KMS-11 (cell line): ENCODE data around the gene UBASH3B.

ENCODE experiments used
- H2AFZ ChIP-seq: fragments of 200-600 bp; sonication (generic); 2 replicates; pipeline ENCODE4 v1.6.1; 2016; ENCODE audit warnings: antibody characterized with exemption, mixed run types, low read depth
- H3K27ac ChIP-seq: fragments of 200-600 bp; sonication (generic); 2 replicates; pipeline ENCODE4 v1.6.1; 2016; ENCODE audit warnings: mild to moderate bottlenecking, mixed run types
- H3K27me3 ChIP-seq: fragments of 200-600 bp; sonication (generic); 2 replicates; pipeline ENCODE4 v1.6.1; 2017; ENCODE audit warnings: mild to moderate bottlenecking, low read depth, mixed run types, moderate library complexity; ENCODE audit not compliant: insufficient read depth
- H3K36me3 ChIP-seq: fragments of 200-600 bp; sonication (generic); 2 replicates; pipeline ENCODE4 v1.6.1; 2017; ENCODE audit warnings: mild to moderate bottlenecking, mixed run types; ENCODE audit not compliant: insufficient read depth
- H3K4me1 ChIP-seq: fragments of 200-600 bp; sonication (generic); 2 replicates; pipeline ENCODE4 v1.6.1; 2016; ENCODE audit warnings: mild to moderate bottlenecking, low read depth, mixed run types; ENCODE audit not compliant: poor library complexity, severe bottlenecking
- H3K4me2 ChIP-seq: fragments of 200-600 bp; sonication (generic); 2 replicates; pipeline ENCODE4 v1.7.0; 2016; ENCODE audit warnings: mild to moderate bottlenecking, mixed run types
- H3K4me3 ChIP-seq: fragments of 200-600 bp; sonication (generic); IDR thresholded peaks from 2 replicates; pipeline ENCODE4 v1.6.1; 2017; ENCODE audit warnings: low read depth, low read length, mixed read lengths; ENCODE audit not compliant: insufficient read depth
- H3K79me2 ChIP-seq: fragments of 200-600 bp; sonication (generic); 2 replicates; pipeline ENCODE4 v1.6.1; 2016; ENCODE audit warnings: low read depth, mixed run types; ENCODE audit not compliant: insufficient read depth
- H3K9ac ChIP-seq: fragments of 200-600 bp; sonication (generic); 2 replicates; pipeline ENCODE4 v1.6.1; 2016; ENCODE audit warnings: mild to moderate bottlenecking, mixed run types
- H4K20me1 ChIP-seq: fragments of 200-600 bp; sonication (generic); 2 replicates; pipeline ENCODE4 v1.6.1; 2016; ENCODE audit warnings: mild to moderate bottlenecking, mixed run types; ENCODE audit not compliant: insufficient read depth
- TF ChIP-seq, protein P1 (sequence below): fragments of 200-600 bp; sonication (generic); conservative IDR thresholded peaks from 2 replicates; pipeline ENCODE4 v1.6.1; 2017; ENCODE audit warnings: low read depth, mild to moderate bottlenecking, antibody characterized with exemption, low read length, moderate library complexity, mixed read lengths

UBASH3B gene

DNA sequence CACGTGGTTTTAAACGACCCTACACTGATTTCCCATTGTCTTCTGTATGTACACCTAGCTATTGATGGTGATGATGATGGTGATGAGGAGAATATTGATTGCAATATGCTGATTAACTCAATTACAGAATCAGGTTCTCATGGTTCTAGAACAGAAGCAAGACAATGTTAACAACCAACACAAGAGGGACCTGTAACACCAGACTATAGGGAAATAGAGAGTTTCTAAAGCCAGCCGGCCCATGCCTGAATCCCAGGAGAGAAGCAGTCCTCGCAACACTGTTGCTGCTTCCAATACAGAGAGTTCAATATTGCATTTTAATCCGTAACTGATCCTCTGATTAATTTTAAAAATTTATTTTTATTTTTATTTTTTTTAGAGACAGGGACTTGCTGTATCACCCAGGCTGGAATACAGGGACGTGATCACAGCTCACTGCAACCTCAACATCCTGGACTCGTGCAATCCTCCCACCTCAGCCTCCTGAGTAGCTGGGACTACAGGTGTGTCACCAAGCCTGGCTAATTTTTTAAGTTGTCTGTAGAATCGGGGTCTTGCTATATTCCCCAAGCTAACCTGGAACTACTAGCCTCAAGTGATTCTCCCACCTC lies 22.2 kb upstream of the UBASH3B start:
- TF ChIP-seq, protein P1, sequence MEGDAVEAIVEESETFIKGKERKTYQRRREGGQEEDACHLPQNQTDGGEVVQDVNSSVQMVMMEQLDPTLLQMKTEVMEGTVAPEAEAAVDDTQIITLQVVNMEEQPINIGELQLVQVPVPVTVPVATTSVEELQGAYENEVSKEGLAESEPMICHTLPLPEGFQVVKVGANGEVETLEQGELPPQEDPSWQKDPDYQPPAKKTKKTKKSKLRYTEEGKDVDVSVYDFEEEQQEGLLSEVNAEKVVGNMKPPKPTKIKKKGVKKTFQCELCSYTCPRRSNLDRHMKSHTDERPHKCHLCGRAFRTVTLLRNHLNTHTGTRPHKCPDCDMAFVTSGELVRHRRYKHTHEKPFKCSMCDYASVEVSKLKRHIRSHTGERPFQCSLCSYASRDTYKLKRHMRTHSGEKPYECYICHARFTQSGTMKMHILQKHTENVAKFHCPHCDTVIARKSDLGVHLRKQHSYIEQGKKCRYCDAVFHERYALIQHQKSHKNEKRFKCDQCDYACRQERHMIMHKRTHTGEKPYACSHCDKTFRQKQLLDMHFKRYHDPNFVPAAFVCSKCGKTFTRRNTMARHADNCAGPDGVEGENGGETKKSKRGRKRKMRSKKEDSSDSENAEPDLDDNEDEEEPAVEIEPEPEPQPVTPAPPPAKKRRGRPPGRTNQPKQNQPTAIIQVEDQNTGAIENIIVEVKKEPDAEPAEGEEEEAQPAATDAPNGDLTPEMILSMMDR, result 0 out of 2 replicates have a peak, but pooled peaks have one; percentile 21
- Histone ChIP-seq H3K27me3 (no peaks in the 10 kb centered on the region), H4K20me1 (no peaks in the 10 kb centered on the region), H3K4me2 (no peak overlapping the region), H3K36me3 (no peaks in the 10 kb centered on the region), H3K4me3 (no peak overlapping the region), H3K27ac (no peak overlapping the region), H3K79me2 (no peaks in the 10 kb centered on the region), H2AFZ (no peak overlapping the region), H3K4me1 (no peaks in the 10 kb centered on the region), H3K9ac (no peak overlapping the region)

DNA sequence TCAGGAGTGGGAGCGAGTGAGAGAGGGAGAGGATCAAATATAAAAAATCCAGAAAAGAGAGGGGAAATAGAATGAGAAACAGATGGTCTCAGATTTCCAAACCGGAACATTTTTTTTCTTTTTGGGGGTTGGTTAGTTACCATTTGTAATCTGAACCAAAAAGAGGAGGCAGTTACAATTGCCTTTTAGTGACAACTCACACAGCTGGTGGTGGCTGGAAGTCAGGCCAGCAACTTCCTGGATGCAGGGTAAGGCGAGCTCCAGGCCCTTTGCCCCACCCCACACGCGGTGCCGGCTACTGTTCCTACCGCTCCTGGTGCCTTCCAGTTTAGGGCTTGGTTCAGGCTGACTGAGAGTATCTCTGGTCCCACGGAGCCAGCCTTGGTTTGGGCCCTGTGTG lies 21.0 kb upstream of the UBASH3B start:
- H3K4me2 ChIP-seq, result no peak overlapping the region
- H3K27ac ChIP-seq, result no peak overlapping the region

DNA sequence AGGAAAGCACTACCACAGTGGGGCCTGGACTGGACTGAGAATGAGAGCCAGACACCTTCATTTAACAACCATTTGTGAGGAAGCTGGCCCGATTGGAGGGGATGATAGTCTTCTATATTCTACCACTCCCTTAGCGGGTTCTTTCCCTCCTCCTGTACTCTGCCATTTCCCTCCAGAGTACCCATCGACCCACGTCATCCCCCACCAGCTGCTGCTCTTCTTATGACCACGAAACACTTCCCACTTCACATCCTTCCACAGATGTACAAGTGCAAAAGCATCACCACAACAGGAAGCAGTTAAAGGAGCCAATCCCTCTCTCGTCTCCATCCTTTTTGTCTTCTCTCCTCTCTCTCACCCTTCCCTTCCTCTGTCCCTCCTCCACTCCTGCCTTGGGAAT lies 18.0 kb upstream of the UBASH3B start:
- no peak overlapping the region for H3K4me2 ChIP-seq
- H3K4me1 ChIP-seq, result no peaks in the 10 kb centered on the region
- H3K4me3 ChIP-seq, result no peak overlapping the region
- no peaks in the 10 kb centered on the region for H4K20me1 ChIP-seq
- H2AFZ ChIP-seq, result no peak overlapping the region
- no peaks in the 10 kb centered on the region for H3K36me3 ChIP-seq
- H3K79me2 ChIP-seq, result no peaks in the 10 kb centered on the region
- H3K27ac ChIP-seq, result no peak overlapping the region
- TF ChIP-seq, protein P1, result no peak
- no peaks in the 10 kb centered on the region for H3K27me3 ChIP-seq
- H3K9ac ChIP-seq, result no peak overlapping the region

More for the DNA sequence above, 21.0 kb upstream of the UBASH3B start:
- Histone ChIP-seq H3K9ac (no peak overlapping the region), H3K4me1 (no peaks in the 10 kb centered on the region), H2AFZ (no peak overlapping the region), H4K20me1 (no peaks in the 10 kb centered on the region), H3K79me2 (no peaks in the 10 kb centered on the region), H3K4me3 (no peak overlapping the region), H3K36me3 (no peaks in the 10 kb centered on the region), H3K27me3 (no peaks in the 10 kb centered on the region)
- TF ChIP-seq, protein P1, result no peak

DNA sequence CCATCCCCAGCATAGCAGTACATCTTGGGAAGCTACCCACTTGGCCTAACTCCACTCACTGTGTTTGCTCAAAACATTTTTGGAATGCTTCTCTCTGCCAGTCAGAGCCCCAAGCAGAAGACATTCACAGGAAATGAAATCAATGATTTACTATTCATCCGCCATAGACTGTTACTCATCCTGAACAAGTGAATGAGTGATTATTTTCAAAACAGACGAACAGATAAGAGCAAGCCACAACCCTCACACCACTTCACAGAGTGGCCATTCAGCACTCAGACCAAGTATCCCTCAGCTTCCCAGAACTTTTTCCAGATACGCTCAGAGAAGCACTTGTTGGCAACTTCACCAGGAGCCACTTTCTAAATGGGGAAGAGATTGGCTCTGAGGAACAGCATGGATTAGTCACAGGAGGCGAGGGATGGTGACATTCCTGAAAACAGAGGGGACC lies 13.0 kb upstream of the UBASH3B start:
- Histone ChIP-seq H3K4me3 (no peak overlapping the region), H3K36me3 (no peaks in the 10 kb centered on the region), H3K9ac (no peak overlapping the region), H3K27me3 (no peaks in the 10 kb centered on the region), H3K4me1 (no peaks in the 10 kb centered on the region), H4K20me1 (no peaks in the 10 kb centered on the region), H3K79me2 (no peaks in the 10 kb centered on the region), H3K4me2 (no peak overlapping the region), H3K27ac (no peak overlapping the region), H2AFZ (no peak overlapping the region)
- TF ChIP-seq, protein P1, result no peak
